Measurements from ENCODE around the gene DOCK10. TPM values are rescaled to one million over a fixed set of nuclear protein-coding genes. Genes with fewer than 3 reads are reported as not detected.

DOCK10 gene
- total RNA-seq, 1 donor from 2014 or later: 2.5 TPM

- DNase-seq (ENCODE audit: low read depth): peak; percentile 41
These were observed 28.6 kb downstream of the DOCK10 start for GRCh38 chr2:225013425-225014365.

GRCh38 chr2:225011585-225011984 lies 30.7 kb downstream of the DOCK10 start:
- DNase-seq (ENCODE audit: low read depth): no peak

GRCh38 chr2:225010804-225011203 lies 31.5 kb downstream of the DOCK10 start:
- peak; percentile 64 for DNase-seq (ENCODE audit: low read depth)

- peak; percentile 91 for DNase-seq (ENCODE audit: low read depth)
These were observed 32.5 kb downstream of the DOCK10 start for GRCh38 chr2:225009768-225010167.

- peak; percentile 15 for DNase-seq (ENCODE audit: low read depth)
These were observed 33.3 kb downstream of the DOCK10 start for GRCh38 chr2:225008935-225009334.

- DNase-seq (ENCODE audit: low read depth): no peak
These were observed 34.0 kb downstream of the DOCK10 start for GRCh38 chr2:225008179-225008856.

GRCh38 chr2:225006730-225007129 lies 35.5 kb downstream of the DOCK10 start:
- DNase-seq (ENCODE audit: low read depth): peak; percentile 8

- peak; percentile 89 for DNase-seq (ENCODE audit: low read depth)
These were observed 37.7 kb downstream of the DOCK10 start for GRCh38 chr2:225004597-225004996.

GRCh38 chr2:225002656-225003045 lies 39.6 kb downstream of the DOCK10 start:
- DNase-seq (ENCODE audit: low read depth): peak; percentile 96

- DNase-seq (ENCODE audit: low read depth): peak; percentile 77
These were observed 40.1 kb downstream of the DOCK10 start for GRCh38 chr2:225002039-225002655.

GRCh38 chr2:224999754-225000153 lies 42.5 kb downstream of the DOCK10 start:
- no peak for DNase-seq (ENCODE audit: low read depth)

GRCh38 chr2:224999321-224999720 lies 42.9 kb downstream of the DOCK10 start:
- DNase-seq (ENCODE audit: low read depth): no peak

- DNase-seq (ENCODE audit: low read depth): no peak
These were observed 44.5 kb downstream of the DOCK10 start for GRCh38 chr2:224997802-224998201.

GRCh38 chr2:224995419-224995818 lies 46.8 kb downstream of the DOCK10 start:
- DNase-seq (ENCODE audit: low read depth): no peak

- DNase-seq (ENCODE audit: low read depth): no peak
These were observed 47.9 kb downstream of the DOCK10 start for GRCh38 chr2:224994242-224994823.

GRCh38 chr2:224990710-224991109 lies 51.6 kb downstream of the DOCK10 start:
- no peak for DNase-seq (ENCODE audit: low read depth)

GRCh38 chr2:224987733-224988132 lies 54.5 kb downstream of the DOCK10 start:
- no peak for DNase-seq (ENCODE audit: low read depth)

GRCh38 chr2:224986477-224986876 lies 55.8 kb downstream of the DOCK10 start:
- DNase-seq (ENCODE audit: low read depth): no peak

GRCh38 chr2:224984637-224985036 lies 57.6 kb downstream of the DOCK10 start:
- no peak for DNase-seq (ENCODE audit: low read depth)

GRCh38 chr2:224983712-224984554 lies 58.3 kb downstream of the DOCK10 start:
- DNase-seq (ENCODE audit: low read depth): no peak
